ENCODE results near the gene COL26A1.

DNA sequence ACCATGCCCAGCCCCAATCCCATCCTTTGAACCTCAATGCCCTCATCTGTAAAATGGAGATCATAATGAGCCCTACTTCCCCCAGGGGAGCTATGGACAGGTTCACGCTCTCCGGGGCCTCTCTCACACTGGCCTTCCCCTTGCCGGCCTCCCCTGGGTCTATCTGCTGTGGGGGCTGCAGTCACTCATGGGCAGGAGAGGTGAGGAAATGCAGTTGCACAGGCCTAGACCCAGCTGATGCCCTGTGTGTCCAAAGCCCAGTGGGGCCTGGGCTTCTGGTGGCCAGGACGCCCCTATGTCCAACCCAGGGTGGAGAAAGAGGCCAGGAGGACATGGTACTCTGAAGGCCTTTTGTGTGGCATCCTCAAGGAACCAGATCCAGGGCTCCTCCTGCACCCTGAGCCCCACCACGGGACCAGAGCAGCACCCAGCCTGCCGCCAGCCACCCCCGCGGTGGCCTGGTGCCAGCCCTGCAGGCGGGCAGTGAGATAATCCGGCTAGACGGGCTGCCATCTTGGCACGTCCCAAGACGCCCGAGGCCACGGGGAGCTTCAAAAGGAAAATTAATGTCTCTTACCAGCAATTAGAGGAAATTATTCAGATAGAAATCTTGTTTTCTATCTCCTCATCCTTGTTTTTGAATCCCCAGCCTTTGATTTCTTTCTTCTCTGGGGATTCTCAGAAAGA lies 227.4 kb downstream of the COL26A1 start:
- TF ChIP-seq EP300 (IDR thresholded peaks at IDR 0.05) (no peak), POLR2A (IDR thresholded peaks at IDR 0.05) (no peak), POLR2AphosphoS5 (IDR thresholded peaks at IDR 0.05) (no peak)
- TF ChIP-seq, protein P1, sequence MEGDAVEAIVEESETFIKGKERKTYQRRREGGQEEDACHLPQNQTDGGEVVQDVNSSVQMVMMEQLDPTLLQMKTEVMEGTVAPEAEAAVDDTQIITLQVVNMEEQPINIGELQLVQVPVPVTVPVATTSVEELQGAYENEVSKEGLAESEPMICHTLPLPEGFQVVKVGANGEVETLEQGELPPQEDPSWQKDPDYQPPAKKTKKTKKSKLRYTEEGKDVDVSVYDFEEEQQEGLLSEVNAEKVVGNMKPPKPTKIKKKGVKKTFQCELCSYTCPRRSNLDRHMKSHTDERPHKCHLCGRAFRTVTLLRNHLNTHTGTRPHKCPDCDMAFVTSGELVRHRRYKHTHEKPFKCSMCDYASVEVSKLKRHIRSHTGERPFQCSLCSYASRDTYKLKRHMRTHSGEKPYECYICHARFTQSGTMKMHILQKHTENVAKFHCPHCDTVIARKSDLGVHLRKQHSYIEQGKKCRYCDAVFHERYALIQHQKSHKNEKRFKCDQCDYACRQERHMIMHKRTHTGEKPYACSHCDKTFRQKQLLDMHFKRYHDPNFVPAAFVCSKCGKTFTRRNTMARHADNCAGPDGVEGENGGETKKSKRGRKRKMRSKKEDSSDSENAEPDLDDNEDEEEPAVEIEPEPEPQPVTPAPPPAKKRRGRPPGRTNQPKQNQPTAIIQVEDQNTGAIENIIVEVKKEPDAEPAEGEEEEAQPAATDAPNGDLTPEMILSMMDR (IDR thresholded peaks at IDR 0.05): no peak
